Uterus (tissue), 2 donors: ENCODE results near the gene DOCK4.

Source experiments
- POLR2A ChIP-seq, 2 donors: fragments of 450-650 bp; IDR thresholded peaks; one replicate each; pipeline ENCODE4 v1.6.1; 2016; ENCODE audit warnings: antibody characterized with exemption in 2 of 2, mild to moderate bottlenecking in 1 of 2, moderate library complexity in 1 of 2
- TF ChIP-seq, protein P1 (sequence below), 4 experiments: fragments of 200-600 bp in 2 of 4; fragments of 450-650 bp in 2 of 4; sonication (generic) in 2 of 4; IDR thresholded peaks; one replicate each; pipeline ENCODE4 v1.5.1; 2016 to 2019; ENCODE audit warnings: antibody characterized with exemption in 4 of 4, mild to moderate bottlenecking in 2 of 4, moderate library complexity in 1 of 4

DNA sequence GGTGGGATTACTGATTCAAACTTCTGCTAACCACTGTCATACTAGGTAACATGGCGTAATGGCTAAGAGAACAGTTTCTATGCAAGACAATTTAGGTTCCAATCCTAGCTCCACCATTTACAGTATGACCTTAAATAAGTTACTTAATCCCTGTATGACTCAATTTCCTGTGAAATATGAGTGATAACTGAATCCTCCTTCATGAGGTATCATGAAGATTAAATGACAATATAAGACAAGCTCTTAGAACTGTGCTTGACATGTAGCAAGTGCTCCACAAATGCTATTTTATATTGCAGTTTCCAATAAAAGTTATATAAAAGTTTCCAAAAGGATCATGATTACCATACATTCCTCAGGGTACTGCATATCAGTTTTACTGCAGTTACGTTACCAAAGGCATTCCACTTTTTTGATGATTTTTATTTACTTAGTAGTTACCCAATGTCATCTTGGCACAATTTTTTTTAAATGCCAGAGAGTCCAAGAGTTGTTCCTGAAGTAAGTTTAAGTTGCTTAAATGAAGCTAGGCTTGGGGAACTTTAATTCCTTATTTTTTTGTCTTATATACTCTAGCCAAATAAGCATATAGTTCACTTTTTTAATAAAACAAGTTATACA is 7.1 kb downstream of the DOCK4 start:
- TF ChIP-seq POLR2A (IDR thresholded peaks at IDR 0.05) = no peak
- TF ChIP-seq, protein P1, sequence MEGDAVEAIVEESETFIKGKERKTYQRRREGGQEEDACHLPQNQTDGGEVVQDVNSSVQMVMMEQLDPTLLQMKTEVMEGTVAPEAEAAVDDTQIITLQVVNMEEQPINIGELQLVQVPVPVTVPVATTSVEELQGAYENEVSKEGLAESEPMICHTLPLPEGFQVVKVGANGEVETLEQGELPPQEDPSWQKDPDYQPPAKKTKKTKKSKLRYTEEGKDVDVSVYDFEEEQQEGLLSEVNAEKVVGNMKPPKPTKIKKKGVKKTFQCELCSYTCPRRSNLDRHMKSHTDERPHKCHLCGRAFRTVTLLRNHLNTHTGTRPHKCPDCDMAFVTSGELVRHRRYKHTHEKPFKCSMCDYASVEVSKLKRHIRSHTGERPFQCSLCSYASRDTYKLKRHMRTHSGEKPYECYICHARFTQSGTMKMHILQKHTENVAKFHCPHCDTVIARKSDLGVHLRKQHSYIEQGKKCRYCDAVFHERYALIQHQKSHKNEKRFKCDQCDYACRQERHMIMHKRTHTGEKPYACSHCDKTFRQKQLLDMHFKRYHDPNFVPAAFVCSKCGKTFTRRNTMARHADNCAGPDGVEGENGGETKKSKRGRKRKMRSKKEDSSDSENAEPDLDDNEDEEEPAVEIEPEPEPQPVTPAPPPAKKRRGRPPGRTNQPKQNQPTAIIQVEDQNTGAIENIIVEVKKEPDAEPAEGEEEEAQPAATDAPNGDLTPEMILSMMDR (IDR thresholded peaks at IDR 0.05) = no peak
